Liver (tissue), 9 donors: Measurements from ENCODE around the gene VAMP1. TPM values are rescaled to one million over a fixed set of nuclear protein-coding genes. Genes with fewer than 3 reads are reported as not detected.
"Not testable (repeated sequence)": the region's sequence is repeated elsewhere in the genome, so short reads cannot be mapped to it uniquely, and the experiment has no call there.

Experiments
- DNase-seq: peaks from one replicate; pipeline ENCODE4 v3.0.0-alpha.2; 2017; ENCODE audit warnings: low spot score
- H3K27ac ChIP-seq, 2 donors: one replicate each; pipeline ENCODE4 v1.7.0; 2013; ENCODE audit warnings: inconsistent platforms in 2 of 2, low read length in 2 of 2, control low read depth in 1 of 2, low read depth in 1 of 2, mild to moderate bottlenecking in 1 of 2
- H3K27me3 ChIP-seq, 4 donors: one replicate each; pipeline versions ENCODE4 v1.6.1 to v1.7.0; 2013; ENCODE audit warnings: low read length in 3 of 4, inconsistent platforms in 1 of 4, mild to moderate bottlenecking in 1 of 4, moderate library complexity in 1 of 4; ENCODE audit not compliant: control insufficient read depth in 4 of 4, insufficient read depth in 4 of 4
- H3K36me3 ChIP-seq, 4 donors: one replicate each; pipeline versions ENCODE4 v1.6.1 to v1.7.0; 2013; ENCODE audit warnings: low read length in 3 of 4, mild to moderate bottlenecking in 3 of 4, low read depth in 1 of 4, moderate library complexity in 1 of 4; ENCODE audit not compliant: control insufficient read depth in 4 of 4, insufficient read depth in 3 of 4
- H3K4me1 ChIP-seq, 4 donors: one replicate each; pipeline versions ENCODE4 v1.6.1 to v1.7.0; 2013; ENCODE audit warnings: low read length in 3 of 4, mild to moderate bottlenecking in 3 of 4, moderate library complexity in 1 of 4; ENCODE audit not compliant: control insufficient read depth in 4 of 4, insufficient read depth in 4 of 4
- H3K4me3 ChIP-seq, 3 donors: one replicate each; pipeline versions ENCODE4 v1.6.1 to v1.7.0; 2013; ENCODE audit warnings: low read length in 3 of 3, control low read depth in 1 of 3, low read depth in 1 of 3, mild to moderate bottlenecking in 1 of 3
- H3K9ac ChIP-seq, 2 donors: one replicate each; pipeline ENCODE4 v1.7.0; 2013; ENCODE audit warnings: low read length in 2 of 2, mild to moderate bottlenecking in 2 of 2, moderate library complexity in 2 of 2, control low read depth in 1 of 2, low read depth in 1 of 2
- H3K9me3 ChIP-seq, 4 donors: one replicate each; pipeline versions ENCODE4 v1.6.1 to v1.7.0; 2013; ENCODE audit warnings: low read length in 3 of 4; ENCODE audit not compliant: control insufficient read depth in 4 of 4
- EGR1 ChIP-seq, 2 donors: IDR thresholded peaks; 2 replicates each; pipeline ENCODE4 v1.6.1; 2016 to 2018; ENCODE audit warnings: antibody characterized with exemption in 2 of 2, low read depth in 2 of 2
- FOXA2 ChIP-seq: IDR thresholded peaks from 2 replicates; pipeline ENCODE4 v1.6.1; 2016; ENCODE audit warnings: antibody characterized with exemption
- GABPA ChIP-seq, 2 donors: IDR thresholded peaks in 1 of 2; conservative IDR thresholded peaks in 1 of 2; 2 replicates each; pipeline ENCODE4 v1.6.1; 2016; ENCODE audit warnings: antibody characterized with exemption in 2 of 2, mild to moderate bottlenecking in 1 of 2, moderate library complexity in 1 of 2
- HNF4A ChIP-seq, 2 donors: conservative IDR thresholded peaks; 2 replicates each; pipeline ENCODE4 v1.6.1; 2016; ENCODE audit warnings: antibody characterized with exemption in 2 of 2, mild to moderate bottlenecking in 2 of 2
- HNF4G ChIP-seq: IDR thresholded peaks from 2 replicates; pipeline ENCODE4 v1.6.1; 2016; ENCODE audit warnings: antibody characterized with exemption
- JUND ChIP-seq, 2 donors: IDR thresholded peaks; 2 replicates each; pipeline ENCODE4 v1.6.1; 2016; ENCODE audit warnings: antibody characterized with exemption in 2 of 2
- NR2F2 ChIP-seq: IDR thresholded peaks from 2 replicates; pipeline ENCODE4 v1.6.1; 2016; ENCODE audit warnings: antibody characterized with exemption
- RAD21 ChIP-seq, 2 donors: IDR thresholded peaks; 2 replicates each; pipeline ENCODE4 v1.6.1; 2016; ENCODE audit warnings: antibody characterized with exemption in 2 of 2, mild to moderate bottlenecking in 2 of 2
- RXRA ChIP-seq, 2 donors: IDR thresholded peaks; 2 replicates each; pipeline ENCODE4 v1.6.1; 2017 to 2018; ENCODE audit warnings: antibody characterized with exemption in 2 of 2, mild to moderate bottlenecking in 1 of 2
- SP1 ChIP-seq: IDR thresholded peaks from 2 replicates; pipeline ENCODE4 v1.6.1; 2018; ENCODE audit warnings: antibody characterized with exemption, mild to moderate bottlenecking
- TAF1 ChIP-seq: conservative IDR thresholded peaks from 2 replicates; pipeline ENCODE4 v1.6.1; 2016; ENCODE audit warnings: antibody characterized with exemption, mild to moderate bottlenecking
- YY1 ChIP-seq: IDR thresholded peaks from 2 replicates; pipeline ENCODE4 v1.6.1; 2016; ENCODE audit warnings: antibody characterized with exemption, mild to moderate bottlenecking
- WGBS: extraction: QIAGEN DNeasy Blood & Tissue Kit; methylation state at CpG from one replicate; pipeline ENCODE4 v1.1.7; 2013; 5-methylcytosine and 5-hydroxymethylcytosine counted together
- polyA plus RNA-seq, 2 donors: library from polyadenylated mRNA; stranded (reverse) in 1 of 2; unstranded in 1 of 2; fragments of 200-250 nt in 1 of 2; fragments of >200 nt in 1 of 2; fragmentation: Nextera tagmentation in 1 of 2; extraction: Ambion mirVana in 1 of 2; gene quantifications; one replicate each; pipeline versions ENCODE4 v1.2.1 to v1.2.3, GENCODE V29; 2013 to 2015
- total RNA-seq, 2 donors: library from RNA; depleted of rRNA; stranded (reverse); fragments of >200 nt; gene quantifications; one replicate each; pipeline ENCODE4 v1.2.3, GENCODE V29; 2014
- TF ChIP-seq, protein P1 (sequence below): IDR thresholded peaks from 2 replicates; pipeline ENCODE4 v1.6.1; 2016; ENCODE audit warnings: antibody characterized with exemption, mild to moderate bottlenecking
- TF ChIP-seq, protein P2 (sequence below): IDR thresholded peaks from 2 replicates; pipeline ENCODE4 v1.6.1; 2016; ENCODE audit warnings: antibody characterized with exemption
- donor health status: healthy.
- donor health status: healthy.
- donor health status: healthy.
- donor health status: healthy.
- donor health status: healthy.

The VAMP1 gene
- total and polyA plus RNA-seq, 4 donors = 2.4 to 6.4 (median 5.0) TPM

DNA sequence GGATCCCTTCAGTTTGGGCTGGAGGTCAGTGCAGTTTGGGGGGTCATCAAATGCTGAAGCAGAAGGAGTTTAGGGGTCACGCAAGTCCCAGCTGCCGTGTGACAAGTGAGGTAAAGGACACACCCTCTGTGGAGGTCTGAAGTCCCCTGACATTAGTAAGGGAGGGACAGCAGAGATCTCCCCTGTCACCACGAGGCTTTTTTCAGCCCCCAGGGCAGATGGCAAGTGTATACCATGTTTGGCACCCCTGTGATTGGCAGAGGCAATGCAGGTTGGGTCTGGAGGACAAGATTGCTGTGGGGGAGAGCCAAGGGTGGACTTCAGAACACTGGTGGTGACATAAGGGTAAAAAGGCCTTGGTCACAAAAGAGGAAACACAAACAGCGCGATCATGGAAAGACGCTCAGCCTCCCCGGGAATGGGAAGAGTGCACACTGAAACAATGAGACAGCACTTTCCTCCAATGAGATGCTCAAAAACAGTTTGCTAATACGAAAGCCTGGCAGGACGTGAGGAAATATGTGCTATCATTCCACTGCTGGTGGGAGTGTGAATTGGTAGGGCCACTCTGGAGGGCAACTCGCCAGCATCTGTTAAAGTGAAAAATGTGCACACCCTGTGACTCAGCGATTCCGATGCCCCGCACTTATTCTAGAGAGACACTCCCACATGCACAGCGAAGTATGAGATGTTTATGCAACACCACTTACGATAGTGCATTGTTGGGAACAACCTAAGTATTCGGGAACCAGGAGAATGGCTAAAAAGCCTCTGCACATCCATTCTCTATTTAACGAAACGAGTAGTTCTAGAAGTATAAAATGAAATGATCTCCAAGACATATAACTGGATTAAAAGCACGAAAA is 40.1 kb downstream of the VAMP1 start:
- no peak for TF ChIP-seq NR2F2
- TF ChIP-seq, protein P1, sequence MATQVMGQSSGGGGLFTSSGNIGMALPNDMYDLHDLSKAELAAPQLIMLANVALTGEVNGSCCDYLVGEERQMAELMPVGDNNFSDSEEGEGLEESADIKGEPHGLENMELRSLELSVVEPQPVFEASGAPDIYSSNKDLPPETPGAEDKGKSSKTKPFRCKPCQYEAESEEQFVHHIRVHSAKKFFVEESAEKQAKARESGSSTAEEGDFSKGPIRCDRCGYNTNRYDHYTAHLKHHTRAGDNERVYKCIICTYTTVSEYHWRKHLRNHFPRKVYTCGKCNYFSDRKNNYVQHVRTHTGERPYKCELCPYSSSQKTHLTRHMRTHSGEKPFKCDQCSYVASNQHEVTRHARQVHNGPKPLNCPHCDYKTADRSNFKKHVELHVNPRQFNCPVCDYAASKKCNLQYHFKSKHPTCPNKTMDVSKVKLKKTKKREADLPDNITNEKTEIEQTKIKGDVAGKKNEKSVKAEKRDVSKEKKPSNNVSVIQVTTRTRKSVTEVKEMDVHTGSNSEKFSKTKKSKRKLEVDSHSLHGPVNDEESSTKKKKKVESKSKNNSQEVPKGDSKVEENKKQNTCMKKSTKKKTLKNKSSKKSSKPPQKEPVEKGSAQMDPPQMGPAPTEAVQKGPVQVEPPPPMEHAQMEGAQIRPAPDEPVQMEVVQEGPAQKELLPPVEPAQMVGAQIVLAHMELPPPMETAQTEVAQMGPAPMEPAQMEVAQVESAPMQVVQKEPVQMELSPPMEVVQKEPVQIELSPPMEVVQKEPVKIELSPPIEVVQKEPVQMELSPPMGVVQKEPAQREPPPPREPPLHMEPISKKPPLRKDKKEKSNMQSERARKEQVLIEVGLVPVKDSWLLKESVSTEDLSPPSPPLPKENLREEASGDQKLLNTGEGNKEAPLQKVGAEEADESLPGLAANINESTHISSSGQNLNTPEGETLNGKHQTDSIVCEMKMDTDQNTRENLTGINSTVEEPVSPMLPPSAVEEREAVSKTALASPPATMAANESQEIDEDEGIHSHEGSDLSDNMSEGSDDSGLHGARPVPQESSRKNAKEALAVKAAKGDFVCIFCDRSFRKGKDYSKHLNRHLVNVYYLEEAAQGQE = no peak
- TF ChIP-seq SP1 = no peak
- no peak for TF ChIP-seq RXRA (IDR thresholded peaks at IDR 0.05)
- no peak for TF ChIP-seq GABPA (IDR thresholded peaks at IDR 0.05 in 1 of 2, conservative IDR thresholded peaks at IDR 0.05 in 1 of 2)
- TF ChIP-seq, protein P2, sequence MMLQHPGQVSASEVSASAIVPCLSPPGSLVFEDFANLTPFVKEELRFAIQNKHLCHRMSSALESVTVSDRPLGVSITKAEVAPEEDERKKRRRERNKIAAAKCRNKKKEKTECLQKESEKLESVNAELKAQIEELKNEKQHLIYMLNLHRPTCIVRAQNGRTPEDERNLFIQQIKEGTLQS = no peak
- no peak for TF ChIP-seq HNF4A (conservative IDR thresholded peaks at IDR 0.05)
- TF ChIP-seq JUND (IDR thresholded peaks at IDR 0.05) = peak; percentile 50 to 56
- TF ChIP-seq FOXA2 = no peak
- TF ChIP-seq TAF1 = no peak
- no peak for TF ChIP-seq HNF4G
- no peak for TF ChIP-seq EGR1 (IDR thresholded peaks at IDR 0.05; ENCODE audit: low read depth in 2 of 2)
- peak in 1 of 2 donors; percentile 15 for TF ChIP-seq RAD21 (IDR thresholded peaks at IDR 0.05)
- Histone ChIP-seq H3K9me3 (no peaks in the 10 kb centered on the region), H3K27me3 (no peaks in the 10 kb centered on the region), H3K4me3 (peak overlapping the region in 1 of 3 donors; percentile 6), H3K4me1 (peaks cover 0 to 3% (median 0%) of the 10 kb centered on the region in 4 donors), H3K9ac (no peak overlapping the region), H3K27ac (no peak overlapping the region), H3K36me3 (no peaks in the 10 kb centered on the region)
- DNase-seq = peak; percentile 84
- 62% methylated on average over 19 of the region's 19 CpGs for WGBS

DNA sequence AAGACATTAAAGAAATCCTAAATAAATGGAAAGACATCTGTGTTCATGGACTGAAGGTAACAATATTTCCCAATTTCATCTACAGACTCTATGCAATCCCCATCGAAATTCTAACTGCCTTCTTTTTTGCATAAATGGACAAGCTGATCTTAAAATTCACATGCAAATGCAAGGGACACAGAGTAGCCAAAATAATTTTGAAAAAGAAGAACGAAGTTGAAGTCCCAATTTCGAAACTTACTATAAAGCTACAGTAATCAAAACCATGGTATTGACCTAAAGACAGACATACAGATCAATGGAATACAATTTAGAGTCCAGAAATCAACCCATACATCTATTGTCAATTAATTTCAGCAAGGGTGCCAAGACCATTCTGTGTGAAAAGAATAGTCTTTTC is 42.2 kb downstream of the VAMP1 start:
- no peak for DNase-seq
- no peak for TF ChIP-seq RAD21 (IDR thresholded peaks at IDR 0.05)
- TF ChIP-seq YY1 = no peak
- TF ChIP-seq, protein P2 = no peak
- TF ChIP-seq TAF1 = no peak
- no peak for TF ChIP-seq GABPA (IDR thresholded peaks at IDR 0.05 in 1 of 2, conservative IDR thresholded peaks at IDR 0.05 in 1 of 2)
- no peak for TF ChIP-seq FOXA2
- H3K9ac ChIP-seq = no peak overlapping the region
- H3K4me1 ChIP-seq = peaks cover 0 to 8% (median 4%) of the 10 kb centered on the region in 4 donors
- no peaks in the 10 kb centered on the region for H3K27me3 ChIP-seq
- H3K4me3 ChIP-seq = no peak overlapping the region
- H3K9me3 ChIP-seq = no peaks in the 10 kb centered on the region
- no peaks in the 10 kb centered on the region for H3K36me3 ChIP-seq
- no peak overlapping the region for H3K27ac ChIP-seq
- WGBS = 70% methylated on average over 3 of the region's 3 CpGs

DNA sequence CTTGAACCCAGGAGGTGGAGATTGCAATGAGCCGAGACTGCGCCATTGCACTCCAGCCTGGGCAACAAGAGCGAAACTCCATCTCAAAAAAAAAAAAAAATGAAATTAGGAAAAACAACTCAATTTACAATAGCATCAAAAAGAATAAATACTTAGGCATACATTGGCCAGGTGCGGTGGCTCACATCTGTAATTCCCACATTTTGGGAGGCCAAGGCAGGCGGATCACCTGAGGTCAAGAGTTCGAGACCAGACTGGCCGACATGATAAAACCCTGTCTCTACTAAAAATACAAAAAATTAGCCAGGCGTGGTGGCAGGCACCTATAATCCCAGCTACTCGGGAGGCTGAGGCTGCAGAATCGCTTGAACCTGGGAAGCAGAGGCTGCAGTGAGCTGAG is 42.7 kb downstream of the VAMP1 start:
- not testable (repeated sequence) for H3K4me3 ChIP-seq, DNase-seq, H3K27me3 ChIP-seq, H3K9ac ChIP-seq, H3K4me1 ChIP-seq, H3K9me3 ChIP-seq, H3K27ac ChIP-seq, H3K36me3 ChIP-seq
- 92% methylated on average over 10 of the region's 10 CpGs for WGBS
